Activated T-cell treated with anti-CD3 and anti-CD28 coated beads for 24 hours (primary cell): Measurements from ENCODE around the gene HBM.
"Not testable (repeated sequence)": the region's sequence is repeated elsewhere in the genome, so short reads cannot be mapped to it uniquely, and the experiment has no call there.

Experiments used
- DNase-seq: peaks from one replicate; pipeline ENCODE4 v3.0.0-alpha.2; 2020; ENCODE audit warnings: low read depth

Gene HBM

GRCh38 chr16:185213-185612, 19.4 kb downstream of the HBM start:
- DNase-seq, result no peak

GRCh38 chr16:185691-186090, 19.9 kb downstream of the HBM start:
- no peak for DNase-seq

GRCh38 chr16:187330-187729, 21.6 kb downstream of the HBM start:
- DNase-seq, result no peak

- DNase-seq, result no peak
These were observed 22.9 kb downstream of the HBM start for GRCh38 chr16:188674-189073.

GRCh38 chr16:189604-190186, 23.9 kb downstream of the HBM start:
- no peak for DNase-seq

- no peak for DNase-seq
These were observed 26.1 kb downstream of the HBM start for GRCh38 chr16:191831-192230.

- DNase-seq, result no peak
These were observed 26.9 kb downstream of the HBM start for GRCh38 chr16:192686-193085.

GRCh38 chr16:193441-193840, 27.7 kb downstream of the HBM start:
- no peak for DNase-seq

GRCh38 chr16:194516-194915, 28.7 kb downstream of the HBM start:
- no peak for DNase-seq

GRCh38 chr16:200388-200787, 34.6 kb downstream of the HBM start:
- no peak for DNase-seq

- no peak for DNase-seq
These were observed 37.5 kb downstream of the HBM start for GRCh38 chr16:203246-203645.

GRCh38 chr16:204046-204445, 38.3 kb downstream of the HBM start:
- not testable (repeated sequence) for DNase-seq

GRCh38 chr16:209359-209758, 43.6 kb downstream of the HBM start:
- DNase-seq, result not testable (repeated sequence)

- not testable (repeated sequence) for DNase-seq
These were observed 45.9 kb downstream of the HBM start for GRCh38 chr16:211631-212180.

GRCh38 chr16:212999-213398, 47.2 kb downstream of the HBM start:
- no peak for DNase-seq
